Left colon (tissue), 2 donors: ENCODE data around the gene TAF13. TPM values are rescaled to one million over a fixed set of nuclear protein-coding genes. Genes with fewer than 3 reads are reported as not detected.
A peak's percentile ranks its signal among the peaks of the same experiment; 100 is the strongest.
"Not testable (repeated sequence)": the region's sequence is repeated elsewhere in the genome, so short reads cannot be mapped to it uniquely, and the experiment has no call there.

Experiments
- ATAC-seq: fragments of 200-7000 bp; cut with Tn5 transposase; one replicate; pipeline ENCODE4 v1.9.1; 2020; ENCODE audit warnings: mild to moderate bottlenecking, moderate library complexity
- DNase-seq, 2 donors: peaks; one replicate each; pipeline ENCODE4 v3.0.0-alpha.2; 2020
- intact Hi-C, 2 donors: fragments of 100-400 bp; cut with DNase I in 1 of 2; cut with micrococcal nuclease in 1 of 2; formaldehyde crosslinking; loops; one replicate each; pipeline versions ENCODE4 v1.11.2 to v1.14.0; 2022; cut with DNase I, micrococcal nuclease
- total RNA-seq, 2 donors: library from RNA; stranded (reverse); fragmentation: NEBNext Ultra II Directional; extraction: Animal tissue kit (Norgen Biotek cat#: 25700); gene quantifications; one replicate each; pipeline ENCODE4 v1.2.1, GENCODE V29; 2021
- donor health status: DM: no; HTN: no; CAD: no.
- donor health status: DM: yes; HTN: yes; CAD: no.

TAF13 gene
- total RNA-seq, 2 donors from 2014 or later: 45.5 to 48.1 TPM

GRCh38 chr1:109056064-109056463 is 19.7 kb downstream of the TAF13 start:
- ATAC-seq (no peak), DNase-seq (no peak)
- intact Hi-C loops: no loop called here

- intact Hi-C loops, DNase-seq: not testable (repeated sequence)
These were observed 23.7 kb downstream of the TAF13 start for GRCh38 chr1:109052145-109052544.

GRCh38 chr1:109050228-109050995 is 25.4 kb downstream of the TAF13 start:
- intact Hi-C loops: no loop called here
- ATAC-seq (no peak), DNase-seq (no peak)

More at GRCh38 chr1:109052145-109052544, 23.7 kb downstream of the TAF13 start:
- ATAC-seq: not testable (repeated sequence)

- DNase-seq (no peak), ATAC-seq (no peak)
- intact Hi-C loops: no loop called here
These were observed 27.5 kb downstream of the TAF13 start for GRCh38 chr1:109048335-109048734.

GRCh38 chr1:109047339-109047738 is 28.5 kb downstream of the TAF13 start:
- ATAC-seq (no peak), DNase-seq (no peak)
- intact Hi-C loops: no loop called here

GRCh38 chr1:109046671-109047070 is 29.1 kb downstream of the TAF13 start:
- intact Hi-C loops: no loop called here
- ATAC-seq (no peak), DNase-seq (no peak)

- ATAC-seq (no peak), DNase-seq (no peak)
- intact Hi-C loops: no loop called here
These were observed 30.2 kb downstream of the TAF13 start for GRCh38 chr1:109045595-109045994.

GRCh38 chr1:109041621-109042468 is 34.0 kb downstream of the TAF13 start, which contains the start of gene WDR47:
Gene WDR47, minus strand, starts transcription at chr1:109042102. Its CDS starts 18,590 bp downstream, at chr1:109023512.
- peak; percentile 95 for DNase-seq
- peak; percentile 97 for ATAC-seq
- intact Hi-C loops: no loop called here

GRCh38 chr1:109040989-109041620 is 34.7 kb downstream of the TAF13 start:
- ATAC-seq (peak; percentile 43), DNase-seq (peak in 1 of 2 donors; percentile 56)
- intact Hi-C loops: no loop called here

- DNase-seq: no peak
- intact Hi-C loops: no loop called here
- no peak for ATAC-seq
These were observed 35.2 kb downstream of the TAF13 start for GRCh38 chr1:109040627-109040988.

- intact Hi-C loops: no loop called here
- ATAC-seq (no peak), DNase-seq (no peak)
These were observed 41.4 kb downstream of the TAF13 start for GRCh38 chr1:109034382-109034781.

GRCh38 chr1:109029493-109029892 is 46.3 kb downstream of the TAF13 start:
- ATAC-seq, DNase-seq, intact Hi-C loops: not testable (repeated sequence)

- DNase-seq (no peak), ATAC-seq (no peak)
- intact Hi-C loops: no loop called here
These were observed 48.0 kb downstream of the TAF13 start for GRCh38 chr1:109027841-109028240.

GRCh38 chr1:109025694-109026093 is 50.1 kb downstream of the TAF13 start:
- ATAC-seq: no peak
- intact Hi-C loops: no loop called here
- DNase-seq: no peak

GRCh38 chr1:109024646-109025045 is 51.2 kb downstream of the TAF13 start:
- no peak for DNase-seq
- ATAC-seq: no peak
- intact Hi-C loops: no loop called here

- intact Hi-C loops: no loop called here
- no peak for DNase-seq
- no peak for ATAC-seq
These were observed 55.0 kb downstream of the TAF13 start for GRCh38 chr1:109020693-109021257.

GRCh38 chr1:109017719-109018118 is 58.1 kb downstream of the TAF13 start:
- DNase-seq, intact Hi-C loops, ATAC-seq: not testable (repeated sequence)

GRCh38 chr1:109017134-109017533 is 58.7 kb downstream of the TAF13 start:
- ATAC-seq (no peak), DNase-seq (no peak)
- intact Hi-C loops: no loop called here
